Endothelial cell of umbilical vein (primary cell): ENCODE results near the gene ALOX5. TPM values are rescaled to one million over a fixed set of nuclear protein-coding genes. Genes with fewer than 3 reads are reported as not detected.

ENCODE experiments used
- BruUV-seq: library from RNA; stranded (reverse); fragments of 400-500 nt; replicated peaks from 2 replicates; lab custom pipeline; 2021; lab: Mats Ljungman, UMichigan
- CTCF ChIA-PET: fragments of 300-600, 350-600 bp; sonication (Branson Sonifier 250); formaldehyde crosslinking; loops from one replicate; lab custom pipeline; 2021; ENCODE audit warnings: antibody characterized with exemption, inconsistent platforms; lab: Charles Lee
- POLR2A ChIA-PET: fragments of 300-600, 350-600 bp; sonication (Branson Sonifier 250); formaldehyde crosslinking; loops from one replicate; lab custom pipeline; 2021; ENCODE audit warnings: antibody characterized with exemption, inconsistent platforms; lab: Charles Lee
- DNase-seq: peaks from one replicate; pipeline ENCODE4 v3.0.0-alpha.2; 2011; ENCODE audit warnings: low read depth, low spot score
- FAIRE-seq: peaks from 2 replicates; lab custom pipeline; 2011; peaks lifted over from hg19 to GRCh38; lab: Jason Lieb, UNC
- H2AFZ ChIP-seq: 2 replicates; pipeline ENCODE4 v1.6.0; 2012; ENCODE audit warnings: low read depth, low read length, control low read depth, inconsistent platforms
- H3K27ac ChIP-seq: 2 replicates; pipeline ENCODE4 v1.5.1; 2011; ENCODE audit warnings: low read depth, mild to moderate bottlenecking, control low read depth, low read length, moderate library complexity; ENCODE audit not compliant: insufficient read depth
- H3K27me3 ChIP-seq, 2 experiments: 2 replicates each; pipeline versions ENCODE4 v1.6.0 to v1.6.1; 2011; ENCODE audit warnings: low read length in 2 of 2, mixed read lengths in 1 of 2; ENCODE audit not compliant: control insufficient read depth in 2 of 2, insufficient read depth in 2 of 2
- H3K36me3 ChIP-seq, 2 experiments: 2 replicates in 1 of 2; 3 replicates in 1 of 2; pipeline ENCODE4 v1.5.1; 2011; ENCODE audit warnings: low read length in 2 of 2, mild to moderate bottlenecking in 1 of 2, moderate library complexity in 1 of 2; ENCODE audit not compliant: control insufficient read depth in 2 of 2, insufficient read depth in 2 of 2; ENCODE audit errors: extremely low read depth in 1 of 2
- H3K4me1 ChIP-seq: 3 replicates; pipeline ENCODE4 v1.5.1; 2011; ENCODE audit warnings: mild to moderate bottlenecking, low read length; ENCODE audit not compliant: control insufficient read depth, insufficient read depth; ENCODE audit errors: extremely low read depth
- H3K4me2 ChIP-seq: 2 replicates; pipeline ENCODE4 v1.6.1; 2011; ENCODE audit warnings: low read length, control low read depth, mixed read lengths; ENCODE audit not compliant: insufficient read depth
- H3K4me3 ChIP-seq, 3 experiments: fragments of 200-600 bp in 1 of 3; sonication (generic), shearing (Covaris generic) in 1 of 3; replicated peaks in 1 of 3; 2 replicates each; pipeline ENCODE4 v1.5.1; 2011 to 2016; ENCODE audit warnings: control low read depth in 3 of 3, low read length in 3 of 3, mild to moderate bottlenecking in 2 of 3, inconsistent platforms in 1 of 3, low read depth in 1 of 3, moderate library complexity in 1 of 3; ENCODE audit not compliant: insufficient read depth in 1 of 3
- H3K79me2 ChIP-seq: 2 replicates; pipeline ENCODE4 v1.6.0; 2012; ENCODE audit warnings: low read length, inconsistent platforms; ENCODE audit not compliant: control insufficient read depth, insufficient read depth
- H3K9ac ChIP-seq: replicated peaks from 2 replicates; pipeline ENCODE3; 2011; ENCODE audit warnings: low read length, control low read depth; ENCODE audit not compliant: insufficient read depth; ENCODE audit errors: extremely low read depth
- H3K9me1 ChIP-seq: replicated peaks from 3 replicates; pipeline ENCODE4 v1.6.0; 2011; ENCODE audit warnings: mild to moderate bottlenecking, low read length; ENCODE audit not compliant: control insufficient read depth, insufficient read depth; ENCODE audit errors: extremely low read depth
- H3K9me3 ChIP-seq: replicated peaks from 2 replicates; pipeline ENCODE4 v1.5.1; 2012; ENCODE audit warnings: low read length, inconsistent platforms; ENCODE audit not compliant: control insufficient read depth, insufficient read depth
- H4K20me1 ChIP-seq: replicated peaks from 2 replicates; pipeline ENCODE3; 2011; ENCODE audit warnings: mild to moderate bottlenecking, low read length; ENCODE audit not compliant: control insufficient read depth, insufficient read depth; ENCODE audit errors: extremely low read depth
- CTCF ChIP-seq, 2 donors: IDR thresholded peaks; 1 replicate in 1 of 2; 2 replicates in 1 of 2; pipeline ENCODE4 v1.5.1; 2011; ENCODE audit warnings: low read length in 2 of 2, mild to moderate bottlenecking in 2 of 2, moderate library complexity in 2 of 2, control low read depth in 1 of 2, inconsistent platforms in 1 of 2, low read depth in 1 of 2; ENCODE audit not compliant: insufficient read depth in 1 of 2; ENCODE audit errors: extremely low read depth in 1 of 2
- EZH2 ChIP-seq: IDR thresholded peaks from 2 replicates; pipeline ENCODE4 v1.6.1; 2012; ENCODE audit warnings: borderline replicate concordance, low read depth, mild to moderate bottlenecking, moderate library complexity, low read length, inconsistent platforms; ENCODE audit not compliant: severe bottlenecking
- FOS ChIP-seq: IDR thresholded peaks from 2 replicates; pipeline ENCODE4 v1.6.1; 2011; ENCODE audit warnings: mild to moderate bottlenecking, low read length, moderate library complexity, borderline replicate concordance; ENCODE audit not compliant: insufficient read depth
- GATA2 ChIP-seq: IDR thresholded peaks from 2 replicates; pipeline ENCODE4 v1.7.0; 2011; ENCODE audit warnings: low read depth, mild to moderate bottlenecking, moderate library complexity, mixed read lengths, low read length; ENCODE audit not compliant: insufficient read length, insufficient read depth
- JUN ChIP-seq: IDR thresholded peaks from 2 replicates; pipeline ENCODE4 v1.6.1; 2011; ENCODE audit warnings: borderline replicate concordance, low read depth; ENCODE audit not compliant: insufficient read length, insufficient read depth
- MAX ChIP-seq: IDR thresholded peaks from 2 replicates; pipeline ENCODE4 v1.6.1; 2011; ENCODE audit not compliant: insufficient read depth, insufficient read length
- MYC ChIP-seq: IDR thresholded peaks from one replicate; pipeline ENCODE4 v1.6.1; 2011; ENCODE audit warnings: mild to moderate bottlenecking, low read depth, low read length
- POLR2A ChIP-seq: IDR thresholded peaks from 2 replicates; pipeline ENCODE4 v1.6.1; 2012; ENCODE audit warnings: low read depth, mild to moderate bottlenecking, control low read depth, low read length
- POLR2AphosphoS5 ChIP-seq: IDR thresholded peaks from 2 replicates; pipeline ENCODE4 v1.6.1; 2012; ENCODE audit warnings: low read depth, mild to moderate bottlenecking, control low read depth, low read length, moderate library complexity; ENCODE audit not compliant: insufficient read depth
- dilution Hi-C: fragments of 300-500 bp; cut with MboI; formaldehyde crosslinking; loops from one replicate; pipeline ENCODE4 v1.15.0; 2019; ENCODE audit warnings: low sequenced_read_pairs; ENCODE audit not compliant: extremely low pct_ligation_motif_present
- intact Hi-C: fragments of 100-400 bp; cut with micrococcal nuclease; formaldehyde crosslinking; loops from one replicate; pipeline ENCODE4 v1.10.0; 2022
- polyA plus RNA-seq, 4 experiments: library from polyadenylated mRNA; depleted of rRNA in 3 of 4; stranded (reverse) in 3 of 4; unstranded in 1 of 4; fragments of >200 nt; gene quantifications; 2 replicates each; pipeline versions ENCODE4 v1.2.1 to v1.2.3, GENCODE V29; 2011 to 2012; ENCODE audit warnings: missing spikeins in 1 of 4
- total RNA-seq: library from RNA; stranded (reverse); gene quantifications from 2 replicates; pipeline ENCODE4 v1.2.3, GENCODE V29; 2021

Gene ALOX5
- total and polyA plus RNA-seq, 2 donors (not counting 3 experiments of a cell fraction or from before 2014, with no cell fraction given), result 0.04 TPM; not detected in 1

GRCh38 chr10:45452743-45453452, 78.9 kb downstream of the ALOX5 start:
- FAIRE-seq (no peak), DNase-seq (no peak)
- Histone ChIP-seq H3K27ac (no peak overlapping the region), H4K20me1 (no peaks in the 10 kb centered on the region), H2AFZ (no peak overlapping the region), H3K4me2 (no peak overlapping the region), H3K9me1 (no peaks in the 10 kb centered on the region), H3K27me3 (no peaks in the 10 kb centered on the region), H3K4me3 (no peak overlapping the region), H3K79me2 (no peaks in the 10 kb centered on the region), H3K9me3 (no peaks in the 10 kb centered on the region), H3K4me1 (no peaks in the 10 kb centered on the region), H3K36me3 (peaks cover 0 to 5% of the 10 kb centered on the region in 2 experiments), H3K9ac (no peak overlapping the region)
- POLR2A ChIA-PET, result no interaction called here
- intact Hi-C loops (no loop called here), dilution Hi-C loops (no loop called here)
- CTCF ChIA-PET, result interaction anchor here (1.2 to 1.9 kb wide), 2 partner anchors 12 to 202 kb away, joined by 7 to 10 read pairs; no protein-coding TSS in a partner anchor
- no peak for TF ChIP-seq CTCF (IDR thresholded peaks at IDR 0.05; ENCODE audit: extremely low read depth in 1 of 2, insufficient read depth in 1 of 2, low read depth in 1 of 2, low read length in 2 of 2)
- BruUV-seq, result no TSS peak

GRCh38 chr10:45453639-45454255, 79.7 kb downstream of the ALOX5 start:
- TF ChIP-seq GATA2, result no peak
- no peak for TF ChIP-seq MYC
- TF ChIP-seq JUN, result no peak
- TF ChIP-seq POLR2A, result no peak
- no peak for TF ChIP-seq MAX
- TF ChIP-seq FOS, result no peak
- no peak for TF ChIP-seq EZH2
- TF ChIP-seq POLR2AphosphoS5, result no peak
- no peak for TF ChIP-seq CTCF (IDR thresholded peaks at IDR 0.05; ENCODE audit: extremely low read depth in 1 of 2, insufficient read depth in 1 of 2, low read depth in 1 of 2, low read length in 2 of 2)
- H3K4me2 ChIP-seq, result no peak overlapping the region
- H3K27ac ChIP-seq, result no peak overlapping the region
- no peak for DNase-seq
- no peak overlapping the region for H3K9ac ChIP-seq
- intact Hi-C loops (no loop called here), dilution Hi-C loops (no loop called here)
- H3K79me2 ChIP-seq, result no peaks in the 10 kb centered on the region
- H2AFZ ChIP-seq, result no peak overlapping the region
- POLR2A ChIA-PET, result no interaction called here
- no peak overlapping the region for H3K4me3 ChIP-seq
- H3K9me3 ChIP-seq, result no peaks in the 10 kb centered on the region
- H3K36me3 ChIP-seq, result peaks cover 0 to 6% of the 10 kb centered on the region in 2 experiments
- H3K4me1 ChIP-seq, result no peaks in the 10 kb centered on the region
- no TSS peak for BruUV-seq
- H4K20me1 ChIP-seq, result no peaks in the 10 kb centered on the region
- no peaks in the 10 kb centered on the region for H3K27me3 ChIP-seq
- no peaks in the 10 kb centered on the region for H3K9me1 ChIP-seq
- no peak for FAIRE-seq
- CTCF ChIA-PET, result interaction anchor here (1.2 to 1.9 kb wide), 2 partner anchors 11 to 203 kb away, joined by 7 to 10 read pairs; no protein-coding TSS in a partner anchor
